GM12891 (cell line): ENCODE measurements around the gene NUP50.

Experiments used
- DNase-seq: peaks from one replicate; pipeline ENCODE4 v3.0.0; 2011; ENCODE audit warnings: low spot score; ENCODE audit not compliant: insufficient read length
- FAIRE-seq: peaks from 2 replicates; lab custom pipeline; 2011; peaks lifted over from hg19 to GRCh38; lab: Jason Lieb, UNC
- PAX5 ChIP-seq: IDR thresholded peaks from 2 replicates; pipeline ENCODE4 v1.6.1; 2011; ENCODE audit warnings: low read length, moderate library complexity, mild to moderate bottlenecking; ENCODE audit not compliant: insufficient read depth, severe bottlenecking
- POLR2A ChIP-seq: IDR thresholded peaks from 2 replicates; pipeline ENCODE4 v1.6.1; 2011; ENCODE audit warnings: low read depth, low read length, control low read depth
- POLR2AphosphoS5 ChIP-seq: IDR thresholded peaks from 2 replicates; pipeline ENCODE4 v1.6.1; 2011; ENCODE audit warnings: low read depth, low read length, control low read depth
- POU2F2 ChIP-seq: IDR thresholded peaks from 2 replicates; pipeline ENCODE4 v1.6.1; 2011; ENCODE audit warnings: low read depth, mild to moderate bottlenecking, control low read depth, low read length, moderate library complexity
- SPI1 ChIP-seq: IDR thresholded peaks from 2 replicates; pipeline ENCODE4 v1.6.1; 2011; ENCODE audit warnings: low read depth, low read length, control low read depth
- TAF1 ChIP-seq: IDR thresholded peaks from 2 replicates; pipeline ENCODE4 v1.6.1; 2011; ENCODE audit warnings: low read depth, low read length, control low read depth

Gene NUP50

DNA sequence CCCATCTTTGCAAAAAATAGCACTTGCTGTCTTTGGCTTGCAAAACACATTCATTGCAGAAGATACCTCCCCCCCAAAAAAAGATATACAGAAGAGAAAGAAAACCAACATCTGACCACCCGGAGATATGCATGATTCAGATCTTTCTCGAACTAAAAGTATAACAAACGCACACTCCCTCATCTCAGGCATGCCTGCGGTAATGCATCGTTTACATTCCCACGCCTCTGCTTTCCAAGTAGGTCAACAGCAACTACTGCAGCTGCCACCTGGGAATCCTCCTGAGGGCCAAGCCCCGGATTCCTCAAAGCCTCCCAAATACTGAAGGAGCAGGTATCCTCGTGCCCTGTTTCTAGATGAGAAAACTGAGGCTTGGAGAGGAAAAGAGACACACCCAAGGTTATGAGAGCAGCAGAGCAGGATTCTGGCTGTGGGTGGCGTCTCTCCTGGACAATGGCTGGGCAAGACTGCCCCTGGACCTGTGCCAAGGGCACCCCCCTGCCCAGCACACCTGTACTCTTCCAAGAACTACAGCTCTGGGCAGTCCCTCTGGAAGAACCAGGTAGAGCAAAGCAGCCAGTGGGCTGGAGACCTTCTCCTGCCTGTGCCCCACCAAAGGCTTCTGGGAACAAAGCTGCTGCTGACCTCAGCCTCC lies 38.1 kb downstream of the NUP50 start:
- TF ChIP-seq PAX5 (no peak), POLR2A (no peak), POU2F2 (no peak), POLR2AphosphoS5 (no peak), TAF1 (no peak), SPI1 (no peak)
- FAIRE-seq, result no peak
- DNase-seq, result no peak

DNA sequence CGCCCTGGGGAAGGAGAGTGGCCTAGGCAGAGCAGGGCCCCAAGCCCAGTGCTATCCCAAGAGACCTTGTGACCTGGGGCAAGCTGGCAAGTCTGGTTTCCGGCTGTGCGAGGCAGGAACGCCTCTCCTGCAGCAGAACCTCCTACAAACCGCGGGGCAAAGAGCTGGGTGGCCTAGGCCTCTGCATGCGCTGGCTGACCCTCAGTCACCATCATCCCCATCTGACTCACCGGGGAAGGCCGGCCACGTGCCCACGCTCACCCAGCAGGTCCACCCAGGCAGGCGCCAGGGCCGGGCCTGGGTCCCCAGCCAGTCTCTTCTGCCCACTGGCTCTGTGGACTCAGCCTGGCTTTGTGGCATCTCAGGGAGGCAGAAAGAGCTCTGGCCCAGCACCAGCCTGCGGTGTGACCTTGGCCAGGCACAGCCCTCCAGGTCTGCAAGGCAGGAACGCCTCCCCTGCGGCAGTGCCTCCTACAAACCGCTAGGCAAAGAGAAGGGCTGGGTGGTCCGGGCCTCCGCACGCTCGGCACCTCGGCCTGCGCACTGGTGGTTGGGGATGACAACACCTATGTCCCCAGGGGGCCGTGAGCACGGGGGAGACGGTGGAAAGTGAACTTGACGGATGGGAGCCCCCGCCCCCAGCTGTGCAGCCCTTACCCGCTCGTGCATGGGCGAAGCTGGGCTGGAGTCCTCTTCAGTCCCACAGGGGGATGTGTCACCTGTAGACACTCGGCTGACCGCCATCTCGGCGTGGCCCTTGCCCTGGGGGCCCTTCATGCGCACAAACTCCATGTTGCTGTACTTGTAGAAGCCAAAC lies 38.8 kb downstream of the NUP50 start:
- DNase-seq (no peak), FAIRE-seq (no peak)
- no peak for TF ChIP-seq SPI1
- no peak for TF ChIP-seq POLR2AphosphoS5
- TF ChIP-seq POU2F2, result no peak
- TF ChIP-seq PAX5, result no peak
- TF ChIP-seq POLR2A, result no peak
- no peak for TF ChIP-seq TAF1

DNA sequence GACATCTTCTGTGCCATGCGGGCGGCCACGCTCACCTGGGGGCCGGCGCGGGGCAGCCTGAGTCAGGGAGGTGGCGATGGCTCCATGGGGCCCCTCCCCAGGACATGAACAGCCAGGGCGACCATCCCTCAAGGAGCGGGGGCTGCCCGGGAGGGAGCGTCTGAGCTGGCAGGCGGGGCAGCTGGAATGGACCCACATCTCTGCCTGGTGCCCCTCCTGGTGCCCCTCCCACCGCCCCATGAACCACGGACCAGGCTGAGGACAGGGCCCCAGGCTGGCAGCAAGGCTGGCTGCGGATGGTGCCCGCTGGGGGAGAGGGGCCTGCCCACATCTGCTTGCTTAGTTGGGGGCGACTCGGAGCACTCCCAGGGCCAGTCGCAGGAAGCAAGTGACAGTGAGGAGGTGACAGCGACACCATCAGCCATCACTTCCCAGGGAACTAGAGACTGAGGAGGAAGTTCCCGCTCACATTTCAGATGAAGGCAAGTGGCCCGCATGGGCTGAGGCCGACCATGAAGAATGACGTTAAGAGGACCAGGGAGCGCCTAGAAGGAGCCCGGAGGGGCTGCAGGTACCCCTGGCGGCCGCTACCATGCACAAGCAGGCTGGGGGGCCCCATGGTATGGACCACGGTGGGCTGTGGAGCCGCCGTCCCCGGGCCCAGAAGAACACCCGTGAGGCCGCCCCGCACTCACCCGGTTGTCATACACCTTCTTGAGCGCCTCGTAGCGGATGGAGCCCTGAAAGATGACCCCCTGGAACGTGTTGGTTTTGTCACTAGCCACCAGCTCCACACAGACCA lies 39.6 kb downstream of the NUP50 start:
- TF ChIP-seq TAF1 (no peak), POLR2AphosphoS5 (no peak), POU2F2 (no peak), POLR2A (no peak), SPI1 (no peak), PAX5 (no peak)
- FAIRE-seq (no peak), DNase-seq (no peak)

DNA sequence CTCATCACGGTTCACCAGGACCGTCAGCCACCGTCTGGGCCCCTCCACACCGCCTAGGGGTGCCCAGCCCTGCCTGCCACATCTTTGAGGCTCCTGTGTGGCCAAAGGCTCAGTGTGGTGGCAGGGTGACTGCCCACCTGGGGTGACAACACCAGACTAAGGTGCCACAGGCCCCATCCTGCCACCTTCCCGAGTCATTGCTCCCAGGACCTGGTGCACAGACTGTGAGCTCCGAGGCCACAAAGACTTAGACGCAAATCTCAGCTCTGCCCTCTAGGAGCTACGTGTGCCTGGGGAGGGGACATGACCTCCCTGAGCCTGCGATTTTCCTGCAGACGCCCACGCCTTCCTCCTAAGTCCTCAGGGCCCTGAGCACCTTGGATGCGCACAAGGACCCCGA lies 40.5 kb downstream of the NUP50 start:
- no peak for DNase-seq
- TF ChIP-seq POU2F2 (no peak), POLR2AphosphoS5 (no peak), TAF1 (no peak), POLR2A (no peak), SPI1 (no peak), PAX5 (no peak)
- FAIRE-seq, result no peak

DNA sequence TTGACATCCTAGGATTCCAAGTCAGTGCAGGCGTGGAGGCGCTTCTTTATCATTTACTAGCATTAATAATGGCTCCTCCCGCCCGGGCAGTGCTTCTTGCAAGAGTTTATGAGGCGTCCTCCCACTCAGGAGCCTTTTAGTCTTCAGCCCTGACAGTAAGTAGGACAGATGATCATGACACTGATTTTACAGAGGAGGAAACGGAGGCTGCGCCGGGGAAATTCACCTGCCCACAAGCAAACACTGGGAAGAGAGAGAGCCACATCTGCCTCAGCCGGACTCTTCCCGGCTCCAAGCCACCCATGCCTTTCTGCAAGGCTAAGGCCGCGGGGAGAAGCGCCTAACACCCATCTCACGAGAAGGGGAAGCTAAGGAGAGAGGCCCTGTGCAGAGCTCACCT lies 41.1 kb downstream of the NUP50 start:
- DNase-seq (no peak), FAIRE-seq (no peak)
- TF ChIP-seq POLR2AphosphoS5, result no peak
- no peak for TF ChIP-seq POU2F2
- no peak for TF ChIP-seq POLR2A
- no peak for TF ChIP-seq PAX5
- TF ChIP-seq TAF1, result no peak
- no peak for TF ChIP-seq SPI1

DNA sequence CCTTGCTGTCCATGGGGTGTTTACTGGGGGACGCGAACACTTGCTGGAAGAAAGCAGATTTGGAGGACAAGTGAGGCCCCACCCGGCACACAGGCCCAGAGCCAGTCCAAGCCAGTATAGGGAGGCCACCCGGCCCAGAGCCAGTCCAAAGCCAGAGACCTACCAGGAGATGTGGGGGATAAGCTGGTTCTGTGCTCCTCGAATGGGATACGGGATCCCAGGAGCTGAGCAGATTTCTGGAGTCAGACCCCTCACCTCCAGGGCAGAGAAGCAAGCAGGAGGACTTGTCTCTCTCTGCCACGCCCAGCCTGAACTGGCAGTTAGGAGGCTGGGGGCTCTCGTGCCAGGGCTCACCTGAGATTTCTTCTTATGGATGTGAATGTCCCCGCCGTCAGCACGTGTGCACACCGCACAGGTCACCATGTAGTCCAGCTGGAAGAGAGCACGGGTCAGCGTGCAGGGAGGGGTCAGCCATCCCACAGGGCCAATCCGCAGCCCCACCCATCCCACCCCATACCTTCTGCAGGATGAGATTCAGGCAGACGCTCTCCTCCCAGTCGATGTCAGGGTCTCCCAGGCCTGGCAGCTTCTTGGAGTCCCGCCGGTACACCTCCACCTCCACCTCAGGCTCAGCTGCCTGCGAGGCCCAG lies 41.7 kb downstream of the NUP50 start:
- FAIRE-seq (no peak), DNase-seq (no peak)
- TF ChIP-seq TAF1, result no peak
- no peak for TF ChIP-seq PAX5
- TF ChIP-seq POU2F2, result no peak
- TF ChIP-seq POLR2A, result no peak
- no peak for TF ChIP-seq SPI1
- TF ChIP-seq POLR2AphosphoS5, result no peak

DNA sequence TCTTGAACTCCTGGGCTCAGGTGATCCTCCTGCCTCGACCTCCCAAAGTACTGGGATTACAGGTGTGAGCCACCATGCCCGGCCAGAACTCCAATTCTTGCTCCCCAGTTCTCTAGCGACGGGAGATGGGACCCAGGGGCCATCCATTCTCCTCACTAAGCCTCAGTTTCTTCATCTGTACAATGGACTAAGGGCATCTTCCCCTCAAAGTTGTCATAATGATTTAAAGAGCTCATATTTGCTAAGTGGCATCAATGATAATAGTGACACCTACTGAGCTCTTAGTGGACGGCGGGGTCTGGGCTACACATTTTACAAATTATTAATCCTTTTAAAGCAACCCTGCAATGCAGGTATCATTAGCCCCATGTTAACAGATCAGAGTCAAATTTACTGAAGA lies 42.5 kb downstream of the NUP50 start:
- FAIRE-seq (no peak), DNase-seq (no peak)
- TF ChIP-seq POLR2A (no peak), PAX5 (no peak), TAF1 (no peak), SPI1 (no peak), POU2F2 (no peak), POLR2AphosphoS5 (no peak)

DNA sequence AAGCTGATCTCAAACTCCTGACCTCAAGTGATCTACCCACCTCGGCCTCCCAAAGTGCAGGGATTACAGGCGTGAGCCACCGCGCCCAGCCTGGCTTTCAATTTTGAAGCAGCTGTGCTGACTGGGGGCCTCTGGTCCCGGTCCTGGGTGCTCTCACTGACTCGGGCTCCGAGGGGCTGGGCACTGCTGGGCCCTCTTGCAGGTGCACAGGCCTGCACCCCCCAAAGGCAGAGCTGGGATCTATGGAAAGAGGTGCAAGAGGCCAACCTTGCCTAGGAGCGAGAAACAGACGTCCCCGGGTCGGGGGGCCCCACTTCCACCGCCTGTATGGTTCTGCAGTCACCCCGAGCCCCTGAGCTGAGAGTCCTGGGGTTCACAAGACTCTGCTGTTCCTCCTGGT lies 43.8 kb downstream of the NUP50 start:
- DNase-seq (no peak), FAIRE-seq (no peak)
- TF ChIP-seq POU2F2, result no peak
- no peak for TF ChIP-seq POLR2AphosphoS5
- no peak for TF ChIP-seq SPI1

DNA sequence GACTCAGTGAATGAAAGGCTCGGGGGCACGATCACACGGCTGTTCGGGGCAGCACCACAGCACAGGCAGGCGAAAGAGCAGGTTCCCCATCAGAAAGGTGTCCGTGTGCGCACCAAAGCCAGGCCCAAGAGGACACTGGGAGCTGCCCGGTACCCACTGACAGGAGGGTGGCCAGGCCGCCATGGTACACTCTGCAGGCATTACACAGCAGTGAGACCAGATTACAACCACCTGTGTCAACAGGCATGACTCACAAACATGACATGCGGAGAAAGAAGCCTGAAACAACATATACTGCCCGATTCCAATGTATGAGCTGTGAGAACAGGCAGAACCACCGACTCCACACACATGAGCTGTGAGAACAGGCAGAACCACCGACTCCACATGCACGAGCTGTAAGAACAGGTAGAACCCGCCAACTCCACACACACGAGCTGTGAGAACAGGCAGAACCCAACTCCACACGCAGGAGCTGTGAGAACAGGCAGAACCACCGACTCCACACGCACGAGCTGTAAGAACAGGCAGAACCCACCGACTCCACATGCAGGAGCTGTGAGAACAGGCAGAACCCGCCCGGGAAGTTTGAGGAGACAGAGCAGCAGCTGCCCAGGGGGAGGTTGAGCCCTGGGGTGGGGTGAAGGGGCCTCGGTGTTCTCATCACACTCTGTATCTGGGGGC lies 44.4 kb downstream of the NUP50 start:
- FAIRE-seq (peak; percentile 35), DNase-seq (no peak)
- no peak for TF ChIP-seq TAF1
- no peak for TF ChIP-seq SPI1
- no peak for TF ChIP-seq POLR2A
